Loucy (cell line): ENCODE results near the gene TMEM33.
"Not testable (repeated sequence)": the region's sequence is repeated elsewhere in the genome, so short reads cannot be mapped to it uniquely, and the experiment has no call there.

Source experiments
- H2AFZ ChIP-seq: fragments of 200-600 bp; sonication (generic); 2 replicates; pipeline ENCODE4 v1.6.0; 2016; ENCODE audit warnings: antibody characterized with exemption, mild to moderate bottlenecking, low read length, moderate library complexity
- H3F3A ChIP-seq: fragments of 200-600 bp; 2 replicates; pipeline ENCODE4 v1.6.0; 2016; ENCODE audit warnings: antibody characterized with exemption, low read depth, mild to moderate bottlenecking
- H3K27me3 ChIP-seq: fragments of 200-600 bp; sonication (generic); 2 replicates; pipeline ENCODE4 v1.6.1; 2014; ENCODE audit warnings: low read length, mild to moderate bottlenecking; ENCODE audit not compliant: insufficient read depth, poor library complexity, severe bottlenecking
- H3K36me3 ChIP-seq: fragments of 200-600 bp; sonication (generic); 2 replicates; pipeline ENCODE4 v1.6.1; 2016; ENCODE audit warnings: low read length; ENCODE audit not compliant: insufficient read depth
- H3K4me1 ChIP-seq: fragments of 200-600 bp; sonication (generic); 2 replicates; pipeline ENCODE4 v1.5.1; 2014; ENCODE audit warnings: low read length, mild to moderate bottlenecking; ENCODE audit not compliant: insufficient read depth, poor library complexity, severe bottlenecking
- H3K4me2 ChIP-seq: fragments of 200-600 bp; sonication (generic); 2 replicates; pipeline ENCODE4 v1.6.0; 2014; ENCODE audit warnings: antibody characterized with exemption, low read length, low read depth, mild to moderate bottlenecking; ENCODE audit not compliant: poor library complexity, severe bottlenecking
- H3K4me3 ChIP-seq: fragments of 200-600 bp; sonication (generic); 2 replicates; pipeline ENCODE4 v1.5.1; 2014; ENCODE audit warnings: low read length, mild to moderate bottlenecking, mixed read lengths; ENCODE audit not compliant: poor library complexity, severe bottlenecking
- H3K79me2 ChIP-seq: fragments of 200-600 bp; sonication (generic); 2 replicates; pipeline ENCODE4 v1.6.1; 2014; ENCODE audit warnings: low read length; ENCODE audit not compliant: insufficient read depth
- H3K9ac ChIP-seq: fragments of 200-600 bp; sonication (generic); 2 replicates; pipeline ENCODE4 v1.6.0; 2014; ENCODE audit warnings: mild to moderate bottlenecking, low read depth, low read length, moderate library complexity; ENCODE audit not compliant: poor library complexity, severe bottlenecking
- H3K9me2 ChIP-seq: fragments of 200-600 bp; sonication (generic); replicated peaks from 2 replicates; pipeline ENCODE4 v1.6.1; 2016; ENCODE audit warnings: low read depth, low read length, mixed read lengths
- H3K9me3 ChIP-seq: fragments of 200-600 bp; sonication (generic); 2 replicates; pipeline ENCODE4 v1.6.1; 2014; ENCODE audit warnings: mild to moderate bottlenecking, antibody characterized with exemption, low read length, low read depth; ENCODE audit not compliant: insufficient read depth
- H4K20me1 ChIP-seq: fragments of 200-600 bp; sonication (generic); 2 replicates; pipeline ENCODE4 v1.6.0; 2014; ENCODE audit warnings: antibody characterized with exemption, low read length, mild to moderate bottlenecking; ENCODE audit not compliant: insufficient read depth, poor library complexity, severe bottlenecking
- CTCF ChIP-seq: fragments of 200-600 bp; sonication (generic); conservative IDR thresholded peaks from 2 replicates; pipeline ENCODE4 v1.5.1; 2014; ENCODE audit warnings: mild to moderate bottlenecking, antibody characterized with exemption, low read length
- EZH2phosphoT487 ChIP-seq: fragments of 200-600 bp; IDR thresholded peaks from 2 replicates; pipeline ENCODE4 v1.6.1; 2018; ENCODE audit warnings: antibody characterized with exemption, mild to moderate bottlenecking, moderate library complexity, borderline replicate concordance

The TMEM33 gene

GRCh38 chr4:41912546-41912945 is 22.7 kb upstream of the TMEM33 start:
- Histone ChIP-seq H3K36me3 (no peaks in the 10 kb centered on the region), H3K4me2 (no peak overlapping the region), H3K27me3 (no peaks in the 10 kb centered on the region), H2AFZ (no peak overlapping the region), H4K20me1 (no peaks in the 10 kb centered on the region), H3K9me3 (no peaks in the 10 kb centered on the region), H3F3A (no peaks in the 10 kb centered on the region), H3K9me2 (no peaks in the 10 kb centered on the region), H3K9ac (no peak overlapping the region), H3K4me3 (no peak overlapping the region), H3K4me1 (no peaks in the 10 kb centered on the region), H3K79me2 (no peaks in the 10 kb centered on the region)
- TF ChIP-seq CTCF (no peak), EZH2phosphoT487 (no peak)

- Histone ChIP-seq H3K9me2 (no peaks in the 10 kb centered on the region), H3K4me3 (no peak overlapping the region), H3K36me3 (no peaks in the 10 kb centered on the region), H3K27me3 (no peaks in the 10 kb centered on the region), H3K9me3 (no peaks in the 10 kb centered on the region), H3F3A (no peaks in the 10 kb centered on the region), H3K79me2 (no peaks in the 10 kb centered on the region), H4K20me1 (no peaks in the 10 kb centered on the region), H3K4me2 (no peak overlapping the region), H3K9ac (no peak overlapping the region), H3K4me1 (no peaks in the 10 kb centered on the region), H2AFZ (no peak overlapping the region)
- no peak for TF ChIP-seq EZH2phosphoT487
- no peak for TF ChIP-seq CTCF
Observed at GRCh38 chr4:41913509-41913908, 21.7 kb upstream of the TMEM33 start.

GRCh38 chr4:41918278-41918677 is 17.0 kb upstream of the TMEM33 start:
- Histone ChIP-seq H3K9me2 (no peaks in the 10 kb centered on the region), H3K4me2 (no peak overlapping the region), H3K4me3 (no peak overlapping the region), H3K27me3 (no peaks in the 10 kb centered on the region), H2AFZ (no peak overlapping the region), H3K9me3 (peaks cover 4% of the 10 kb centered on the region; the same call in 1 of the 2 replicates), H3K36me3 (no peaks in the 10 kb centered on the region), H3F3A (no peaks in the 10 kb centered on the region), H3K4me1 (no peaks in the 10 kb centered on the region), H3K9ac (no peak overlapping the region), H3K79me2 (no peaks in the 10 kb centered on the region), H4K20me1 (no peaks in the 10 kb centered on the region)
- no peak for TF ChIP-seq EZH2phosphoT487

- H4K20me1 ChIP-seq, H3K9me3 ChIP-seq, H3K36me3 ChIP-seq, H3K4me3 ChIP-seq, H3K27me3 ChIP-seq, H3F3A ChIP-seq, H3K4me1 ChIP-seq, H3K9me2 ChIP-seq, H3K4me2 ChIP-seq, H3K79me2 ChIP-seq, H3K9ac ChIP-seq, H2AFZ ChIP-seq: not testable (repeated sequence)
Observed at GRCh38 chr4:41920416-41920815, 14.8 kb upstream of the TMEM33 start.
